ENCODE results near the gene CAPNS2. TPM values are rescaled to one million over a fixed set of nuclear protein-coding genes. Genes with fewer than 3 reads are reported as not detected.

Gene CAPNS2
- not detected for total RNA-seq

DNA sequence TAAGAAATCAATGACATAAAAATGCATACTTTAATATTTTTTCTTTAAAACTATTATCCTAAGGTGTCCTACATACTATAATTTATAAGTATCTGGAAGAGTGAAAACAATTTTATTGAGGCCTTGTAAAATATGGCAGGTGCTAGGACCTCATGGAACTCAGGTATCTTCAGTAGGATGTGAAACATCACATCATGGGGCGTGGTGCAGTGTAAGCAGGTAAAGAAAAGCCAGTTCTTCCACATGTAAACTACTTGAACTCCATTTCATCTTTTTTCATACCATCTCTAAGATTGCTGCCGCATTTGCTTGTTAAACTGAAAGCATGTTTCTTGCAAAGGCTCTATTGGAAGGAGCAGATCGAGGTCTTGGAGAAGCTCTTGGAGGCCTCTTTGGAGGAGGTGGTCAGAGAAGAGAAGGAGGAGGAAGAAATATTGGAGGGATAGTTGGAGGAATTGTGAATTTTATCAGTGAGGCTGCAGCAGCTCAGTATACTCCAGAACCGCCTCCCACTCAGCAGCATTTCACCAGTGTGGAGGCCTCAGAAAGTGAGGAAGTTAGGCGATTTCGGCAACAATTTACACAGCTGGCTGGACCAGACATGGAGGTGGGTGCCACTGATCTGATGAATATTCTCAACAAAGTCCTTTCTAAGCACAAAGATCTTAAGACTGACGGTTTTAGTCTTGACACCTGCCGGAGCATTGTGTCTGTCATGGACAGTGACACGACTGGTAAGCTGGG is at the start of gene CAPNS2:
Gene CAPNS2 (plus strand): TSS at position 253 of the 744 bp plus-strand sequence. CDS start 73 bp downstream, at position 326.
- no peak for DNase-seq (ENCODE audit: low spot score in 2 of 2)
- no peak for FAIRE-seq

- DNase-seq (ENCODE audit: low spot score in 2 of 2): no peak
- no peak for FAIRE-seq
Observed at GRCh38 chr16:55521792-55522191, 44.7 kb upstream of the CAPNS2 start.

GRCh38 chr16:55526441-55526840 is 40.0 kb upstream of the CAPNS2 start:
- no peak for FAIRE-seq
- DNase-seq (ENCODE audit: low spot score in 2 of 2): no peak

- DNase-seq (ENCODE audit: low spot score in 2 of 2): no peak
- no peak for FAIRE-seq
Observed at GRCh38 chr16:55527885-55528284, 38.6 kb upstream of the CAPNS2 start.

GRCh38 chr16:55529018-55529417 is 37.5 kb upstream of the CAPNS2 start:
- DNase-seq (ENCODE audit: low spot score in 2 of 2) (no peak), FAIRE-seq (no peak)

DNA sequence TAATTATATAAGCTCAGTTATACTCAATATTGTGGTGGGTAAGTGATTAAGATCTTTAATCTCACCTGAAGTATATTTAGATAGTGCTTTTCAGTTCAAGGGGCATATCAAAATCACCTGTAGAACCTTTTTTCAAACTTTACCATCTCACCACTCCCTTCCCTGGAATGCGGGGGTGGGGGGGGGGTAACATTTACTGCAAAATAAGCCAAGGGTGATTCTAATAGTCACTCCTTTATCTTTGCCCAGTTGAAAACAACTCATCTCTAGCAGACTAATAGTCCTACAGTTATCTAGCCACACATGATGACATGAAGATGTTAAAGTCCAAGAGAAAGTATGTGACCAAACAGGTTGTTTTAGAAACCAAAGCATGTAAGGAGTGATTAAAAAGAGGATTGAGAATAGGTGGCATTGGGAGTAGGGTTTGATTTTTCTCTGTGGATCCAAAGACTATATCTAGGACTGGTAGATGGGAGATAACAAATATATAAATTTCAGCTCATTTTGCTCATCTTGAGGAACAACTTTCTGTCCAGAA is 36.1 kb upstream of the CAPNS2 start:
- no peak for FAIRE-seq
- no peak for DNase-seq (ENCODE audit: low spot score in 2 of 2)

DNA sequence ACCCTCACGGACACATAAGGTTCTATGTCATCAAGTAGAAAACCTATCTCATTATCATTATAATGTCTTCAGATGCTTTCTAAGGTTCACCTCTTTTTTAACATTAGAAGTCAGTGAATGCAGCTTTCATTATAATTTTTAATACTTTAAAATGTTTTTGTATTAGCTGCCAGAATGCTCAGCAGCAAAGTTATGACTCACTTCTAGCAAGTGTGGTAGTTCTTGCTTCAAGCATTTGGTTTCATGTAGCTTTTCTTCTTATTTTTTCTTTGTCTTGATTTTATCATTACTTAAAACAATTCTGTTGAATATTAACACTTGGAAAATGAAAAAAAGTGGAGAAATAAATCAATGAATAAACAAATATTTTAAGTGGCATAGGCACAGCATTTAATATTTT is 34.3 kb upstream of the CAPNS2 start:
- FAIRE-seq: no peak
- no peak for DNase-seq (ENCODE audit: low spot score in 2 of 2)

- FAIRE-seq: no peak
- no peak for DNase-seq (ENCODE audit: low spot score in 2 of 2)
Observed at GRCh38 chr16:55534756-55535155, 31.7 kb upstream of the CAPNS2 start.

DNA sequence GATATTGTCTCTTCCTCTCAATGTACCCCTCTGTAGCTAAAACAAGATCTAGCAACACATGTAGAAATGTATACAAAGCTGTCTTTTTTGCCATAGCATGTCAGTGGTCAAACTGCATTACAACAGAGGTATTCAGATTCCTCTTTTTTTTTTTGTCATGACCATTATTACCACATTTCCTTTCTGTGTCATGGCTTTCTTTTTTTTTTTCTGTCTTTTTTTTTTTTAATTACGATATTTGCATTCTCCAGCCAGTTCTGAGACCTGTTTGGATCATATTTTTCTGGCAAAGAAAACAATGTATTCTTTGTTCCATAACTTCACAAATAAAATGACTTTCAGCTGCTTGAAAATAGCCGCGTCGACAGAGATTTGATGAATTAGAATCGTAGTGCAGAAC is 27.4 kb upstream of the CAPNS2 start:
- no peak for DNase-seq (ENCODE audit: low spot score in 2 of 2)
- peak; percentile 17 for FAIRE-seq

- DNase-seq (ENCODE audit: low spot score in 2 of 2) (no peak), FAIRE-seq (no peak)
Observed at GRCh38 chr16:55539488-55539887, 27.0 kb upstream of the CAPNS2 start.

DNA sequence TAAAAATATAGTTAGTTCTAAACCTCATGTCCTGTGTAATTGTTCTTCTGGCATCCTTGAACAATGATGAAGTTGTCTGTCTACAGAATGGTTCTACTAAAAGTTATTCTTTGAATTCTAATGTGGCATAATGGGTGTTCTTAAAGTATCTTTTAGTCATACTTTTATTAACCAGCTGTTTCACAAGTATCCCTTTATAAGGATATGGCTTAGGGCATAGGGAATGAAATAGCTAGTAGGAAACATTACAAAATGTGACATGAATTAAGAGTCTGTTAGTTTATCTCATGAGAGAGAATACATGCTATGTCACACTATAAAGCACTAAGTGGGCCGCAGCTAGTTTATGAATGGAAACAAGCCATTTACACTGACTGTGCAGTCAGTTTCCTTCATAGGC is 26.3 kb upstream of the CAPNS2 start:
- DNase-seq (ENCODE audit: low spot score in 2 of 2) (no peak), FAIRE-seq (no peak)

DNA sequence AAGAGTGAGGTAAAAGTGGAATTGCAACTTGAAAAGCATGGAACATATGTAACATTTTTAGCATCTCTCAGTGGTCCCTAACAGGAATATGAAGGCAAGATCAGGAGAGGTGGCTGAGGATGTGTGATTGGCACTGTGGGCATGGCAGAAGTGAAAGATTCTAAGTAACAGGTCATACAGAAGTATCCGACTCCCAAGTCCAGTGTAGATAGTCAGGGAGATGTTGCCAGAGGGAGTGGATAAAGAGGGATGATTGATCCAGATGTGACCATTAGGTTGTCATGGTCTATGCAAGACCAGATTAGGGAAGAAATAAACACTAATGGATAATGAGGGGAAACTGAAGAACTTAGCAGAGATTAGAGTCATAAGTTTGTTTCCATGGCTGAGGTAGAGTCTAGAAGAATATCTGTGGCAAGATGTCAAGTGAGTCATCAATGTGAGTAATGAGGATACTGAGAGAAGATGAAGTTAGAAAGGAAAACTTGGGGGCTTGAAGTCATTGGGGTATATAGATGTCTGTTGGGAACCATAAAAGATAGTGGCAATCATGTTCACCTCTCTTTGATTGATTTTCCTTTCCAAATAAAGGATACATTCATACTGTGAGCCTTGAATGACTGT is 23.9 kb upstream of the CAPNS2 start:
- no peak for FAIRE-seq
- DNase-seq (ENCODE audit: low spot score in 2 of 2): no peak

DNA sequence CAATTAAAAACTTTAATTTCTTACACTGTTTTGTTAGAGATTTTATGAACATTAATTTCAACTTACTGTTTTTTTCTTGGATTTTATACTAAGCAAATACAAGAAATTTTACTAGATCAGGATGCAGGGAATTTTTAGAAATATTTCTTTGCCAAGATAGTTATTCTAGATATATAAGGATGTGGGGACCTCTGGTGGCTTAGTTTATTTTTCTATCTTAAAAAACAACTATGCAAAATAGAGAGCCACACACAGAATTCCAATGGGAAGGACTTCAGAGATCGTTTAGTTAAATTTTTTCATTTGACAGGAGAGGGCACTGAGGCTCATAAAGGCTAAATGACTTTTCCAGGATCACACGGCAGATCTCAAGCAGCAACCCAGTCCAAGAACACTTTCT is 23.0 kb upstream of the CAPNS2 start:
- peak; percentile 4 to 6 for DNase-seq (ENCODE audit: low spot score in 2 of 2)
- FAIRE-seq: peak; percentile 98

- DNase-seq (ENCODE audit: low spot score in 2 of 2): no peak
- no peak for FAIRE-seq
Observed at GRCh38 chr16:55552621-55553020, 13.9 kb upstream of the CAPNS2 start.

- DNase-seq (ENCODE audit: low spot score in 2 of 2): no peak
- FAIRE-seq: no peak
Observed at GRCh38 chr16:55555436-55555835, 11.0 kb upstream of the CAPNS2 start.

GRCh38 chr16:55557186-55557585 is 9.3 kb upstream of the CAPNS2 start:
- FAIRE-seq (no peak), DNase-seq (ENCODE audit: low spot score in 2 of 2) (no peak)

GRCh38 chr16:55559233-55559632 is 7.3 kb upstream of the CAPNS2 start:
- DNase-seq (ENCODE audit: low spot score in 2 of 2) (no peak), FAIRE-seq (no peak)

- no peak for DNase-seq (ENCODE audit: low spot score in 2 of 2)
- no peak for FAIRE-seq
Observed at GRCh38 chr16:55559933-55560516, 6.5 kb upstream of the CAPNS2 start.

- FAIRE-seq (no peak), DNase-seq (ENCODE audit: low spot score in 2 of 2) (no peak)
Observed at GRCh38 chr16:55561319-55561848, 5.1 kb upstream of the CAPNS2 start.

GRCh38 chr16:55562936-55563335 is 3.5 kb upstream of the CAPNS2 start:
- FAIRE-seq: no peak
- DNase-seq (ENCODE audit: low spot score in 2 of 2): no peak

DNA sequence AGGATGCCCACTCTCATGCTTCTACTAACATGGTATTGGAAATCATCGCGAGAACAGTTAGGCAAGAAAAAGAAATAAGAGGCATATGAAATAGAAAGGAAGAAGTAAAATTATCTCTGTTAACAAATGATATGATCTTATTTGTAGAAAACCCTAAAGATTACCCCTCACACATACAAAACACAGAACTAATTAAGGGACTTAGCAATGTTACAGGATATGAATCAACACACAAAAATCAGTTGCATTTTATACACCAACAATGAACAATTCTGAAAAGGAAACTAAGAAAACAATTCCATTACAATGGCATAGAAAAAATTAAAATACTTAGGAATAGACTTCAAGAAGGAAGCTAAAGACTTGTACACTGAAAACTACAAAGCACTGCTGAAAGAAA is 2.7 kb upstream of the CAPNS2 start:
- FAIRE-seq: no peak
- DNase-seq (ENCODE audit: low spot score in 2 of 2): no peak
